ENCODE results near the gene RFC2. TPM values are rescaled to one million over a fixed set of nuclear protein-coding genes. Genes with fewer than 3 reads are reported as not detected.

RFC2 gene
- total and polyA plus RNA-seq, 2 of the 8 experiments (the other 6 are each of a cell fraction or from before 2014, with no cell fraction given) = 52.9 to 85.4 TPM

GRCh38 chr7:74253331-74253730 lies 868 bp downstream of the RFC2 start (continued):
- TF ChIP-seq ATF3 (IDR thresholded peaks at IDR 0.05; ENCODE audit: insufficient read depth, low read depth, low read length) (no peak), MAFK (IDR thresholded peaks at IDR 0.05; ENCODE audit: low read depth, low read length) (no peak), SIX5 (IDR thresholded peaks at IDR 0.05; ENCODE audit: low read depth, low read length) (no peak), EP300 (IDR thresholded peaks at IDR 0.05; ENCODE audit: borderline replicate concordance in 1 of 2, low read depth in 2 of 2, low read length in 2 of 2) (no peak), MAX (IDR thresholded peaks at IDR 0.05) (no peak)

All from H1 (cell line).